GM19468 (cell line): ENCODE results near the gene PGS1.

Experiments
- ATAC-seq: cut with Tn5 transposase; IDR thresholded peaks from one replicate; pipeline ENCODE4 v1.9.1; 2021; ENCODE audit warnings: mild to moderate bottlenecking, moderate library complexity, moderate number of reproducible peaks; ENCODE audit not compliant: unreplicated experiment; ENCODE audit errors: extremely low read depth

Gene PGS1

GRCh38 chr17:78346605-78347250 is 31.7 kb upstream of the PGS1 start:
- no peak for ATAC-seq

- ATAC-seq, result no peak
Measured at GRCh38 chr17:78347453-78347852, 31.0 kb upstream of the PGS1 start.

GRCh38 chr17:78348055-78348770 is 30.2 kb upstream of the PGS1 start:
- ATAC-seq, result no peak

GRCh38 chr17:78349891-78350642 is 28.4 kb upstream of the PGS1 start:
- ATAC-seq, result no peak

GRCh38 chr17:78351449-78352006 is 26.9 kb upstream of the PGS1 start:
- no peak for ATAC-seq

- no peak for ATAC-seq
Measured at GRCh38 chr17:78353834-78354233, 24.6 kb upstream of the PGS1 start.

GRCh38 chr17:78355045-78355641 is 23.3 kb upstream of the PGS1 start:
- no peak for ATAC-seq

GRCh38 chr17:78355701-78356100 is 22.7 kb upstream of the PGS1 start:
- no peak for ATAC-seq

- ATAC-seq, result peak; percentile 59
Measured at GRCh38 chr17:78356101-78356713, 22.2 kb upstream of the PGS1 start.

- no peak for ATAC-seq
Measured at GRCh38 chr17:78357177-78357586, 21.3 kb upstream of the PGS1 start.

GRCh38 chr17:78357672-78358537 is 20.5 kb upstream of the PGS1 start:
- ATAC-seq, result no peak

- no peak for ATAC-seq
Measured at GRCh38 chr17:78358538-78359320, 19.7 kb upstream of the PGS1 start.

- no peak for ATAC-seq
Measured at GRCh38 chr17:78359321-78359996, 19.0 kb upstream of the PGS1 start.

- ATAC-seq, result no peak
Measured at GRCh38 chr17:78359997-78360370, 18.5 kb upstream of the PGS1 start, which contains the start of gene SOCS3. Gene SOCS3 (minus strand): TSS chr17:78360077. CDS start chr17:78359095, 982 bp downstream.

- ATAC-seq, result no peak
Measured at GRCh38 chr17:78360371-78361224, 17.9 kb upstream of the PGS1 start.

GRCh38 chr17:78361225-78361701 is 17.2 kb upstream of the PGS1 start:
- ATAC-seq, result no peak

GRCh38 chr17:78362232-78362631 is 16.2 kb upstream of the PGS1 start:
- ATAC-seq, result no peak
